HG03175 (cell line): ENCODE data around the gene RDH5.

Experiments used
- ATAC-seq: cut with Tn5 transposase; IDR thresholded peaks from one replicate; pipeline ENCODE4 v1.9.1; 2021; ENCODE audit warnings: mild to moderate bottlenecking, moderate library complexity; ENCODE audit not compliant: unreplicated experiment

The RDH5 gene

GRCh38 chr12:55695349-55695748 is 24.8 kb upstream of the RDH5 start:
- no peak for ATAC-seq

GRCh38 chr12:55696141-55696540 is 24.1 kb upstream of the RDH5 start:
- no peak for ATAC-seq

- no peak for ATAC-seq
Observed at GRCh38 chr12:55696796-55697462, 23.3 kb upstream of the RDH5 start.

DNA sequence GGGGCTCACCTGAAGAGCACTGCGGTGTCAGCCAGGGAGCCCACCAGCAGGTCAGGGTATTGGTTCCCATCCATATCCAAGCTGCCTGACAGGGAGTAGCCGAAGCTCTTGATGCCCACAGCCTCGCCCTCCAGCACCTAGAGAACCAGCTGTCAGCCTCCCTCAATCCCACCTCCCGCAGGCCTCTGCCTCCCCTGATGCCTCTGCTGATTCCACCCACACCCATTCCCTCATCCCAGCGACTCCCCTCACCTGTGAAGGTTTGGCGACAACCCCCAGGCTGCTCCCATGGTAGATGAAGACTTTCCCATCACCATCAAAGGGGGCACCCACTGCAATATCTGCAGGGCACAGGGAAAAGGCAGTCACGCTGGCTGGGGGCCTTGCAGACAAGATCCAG is 22.5 kb upstream of the RDH5 start:
- no peak for ATAC-seq

DNA sequence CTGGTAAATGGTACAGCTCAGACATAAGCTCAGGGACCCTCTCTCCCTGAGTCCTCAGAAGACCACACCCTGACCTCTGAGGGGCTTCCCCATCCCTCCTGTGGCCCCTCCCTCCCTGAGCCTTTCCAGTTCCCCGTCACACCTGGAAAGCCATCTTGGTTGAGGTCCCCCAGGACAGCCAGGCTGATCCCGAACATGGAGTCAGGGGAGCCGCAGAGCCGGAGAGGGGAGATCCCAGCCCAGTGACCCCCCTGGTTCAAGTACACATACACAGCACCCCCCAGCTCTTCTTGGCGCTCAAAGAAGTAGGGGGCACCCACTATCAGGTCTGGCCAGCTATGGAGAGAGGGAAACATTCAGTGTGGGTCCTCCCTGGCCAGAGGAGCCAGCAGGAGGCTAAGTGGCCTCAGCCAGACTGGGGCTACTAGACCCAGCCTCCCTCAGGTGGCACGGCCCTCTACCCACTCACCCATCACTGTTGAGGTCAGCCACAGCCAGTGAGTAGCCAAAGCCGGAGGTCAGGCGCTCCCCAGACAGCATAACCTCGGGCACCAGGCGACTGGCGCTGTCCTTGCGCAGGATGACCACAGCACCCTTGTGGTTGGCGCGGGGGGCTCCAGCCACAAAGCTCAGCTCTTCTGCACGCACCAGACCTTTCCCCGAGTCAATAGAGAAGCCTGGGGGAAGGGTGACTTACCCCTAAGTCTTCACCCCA is 21.8 kb upstream of the RDH5 start:
- no peak for ATAC-seq

GRCh38 chr12:55698965-55699364 is 21.2 kb upstream of the RDH5 start:
- no peak for ATAC-seq

DNA sequence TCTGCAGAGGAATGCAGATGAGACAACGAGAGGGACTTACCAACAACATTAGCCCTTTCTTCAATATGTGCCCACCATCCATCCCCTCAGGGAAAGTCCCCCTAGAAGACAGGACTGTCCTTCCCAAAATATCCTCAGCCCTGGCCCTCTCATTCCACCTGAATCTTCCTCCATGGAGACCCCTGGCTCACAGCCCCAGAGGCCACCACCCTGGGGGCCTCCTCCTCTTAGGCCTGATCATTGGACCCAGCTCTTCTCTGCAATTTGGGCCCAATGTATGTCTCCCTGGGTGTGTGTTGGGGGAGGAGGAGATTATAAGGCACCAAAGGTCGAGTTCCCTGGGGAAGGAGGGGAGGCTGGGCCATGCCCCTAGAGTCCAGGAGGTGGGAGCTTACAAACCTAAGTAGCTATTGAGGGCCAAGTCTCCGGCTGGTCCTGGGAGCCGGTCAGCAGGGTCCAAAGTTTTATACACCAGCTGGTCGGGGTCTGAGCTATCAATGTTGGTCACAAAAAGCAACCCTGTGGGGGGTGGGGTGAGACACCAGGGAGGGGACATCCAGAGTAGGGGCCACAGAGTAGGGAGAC is 20.6 kb upstream of the RDH5 start:
- no peak for ATAC-seq

- no peak for ATAC-seq
Observed at GRCh38 chr12:55700255-55701018, 19.8 kb upstream of the RDH5 start.

DNA sequence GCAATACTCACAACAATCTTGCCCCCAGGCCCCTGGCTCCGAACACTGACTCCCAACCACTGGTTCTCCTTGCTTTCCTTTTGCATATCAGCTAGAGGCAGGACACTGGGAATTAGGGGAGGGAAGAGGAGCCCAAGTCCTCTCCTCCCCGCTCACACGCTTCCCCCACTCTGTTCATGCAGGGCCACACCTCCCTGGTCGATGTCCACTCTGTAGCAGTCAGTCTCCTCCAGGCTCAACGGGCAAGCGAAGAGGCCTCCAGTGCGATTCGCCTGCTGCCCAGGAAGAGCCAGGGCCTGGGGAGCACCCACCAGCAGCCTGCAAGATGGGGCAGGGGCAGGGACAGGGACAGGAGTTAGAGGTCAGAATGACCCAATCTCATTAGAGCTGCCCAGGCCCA is 17.3 kb upstream of the RDH5 start:
- no peak for ATAC-seq

- no peak for ATAC-seq
Observed at GRCh38 chr12:55703288-55703687, 16.9 kb upstream of the RDH5 start.

DNA sequence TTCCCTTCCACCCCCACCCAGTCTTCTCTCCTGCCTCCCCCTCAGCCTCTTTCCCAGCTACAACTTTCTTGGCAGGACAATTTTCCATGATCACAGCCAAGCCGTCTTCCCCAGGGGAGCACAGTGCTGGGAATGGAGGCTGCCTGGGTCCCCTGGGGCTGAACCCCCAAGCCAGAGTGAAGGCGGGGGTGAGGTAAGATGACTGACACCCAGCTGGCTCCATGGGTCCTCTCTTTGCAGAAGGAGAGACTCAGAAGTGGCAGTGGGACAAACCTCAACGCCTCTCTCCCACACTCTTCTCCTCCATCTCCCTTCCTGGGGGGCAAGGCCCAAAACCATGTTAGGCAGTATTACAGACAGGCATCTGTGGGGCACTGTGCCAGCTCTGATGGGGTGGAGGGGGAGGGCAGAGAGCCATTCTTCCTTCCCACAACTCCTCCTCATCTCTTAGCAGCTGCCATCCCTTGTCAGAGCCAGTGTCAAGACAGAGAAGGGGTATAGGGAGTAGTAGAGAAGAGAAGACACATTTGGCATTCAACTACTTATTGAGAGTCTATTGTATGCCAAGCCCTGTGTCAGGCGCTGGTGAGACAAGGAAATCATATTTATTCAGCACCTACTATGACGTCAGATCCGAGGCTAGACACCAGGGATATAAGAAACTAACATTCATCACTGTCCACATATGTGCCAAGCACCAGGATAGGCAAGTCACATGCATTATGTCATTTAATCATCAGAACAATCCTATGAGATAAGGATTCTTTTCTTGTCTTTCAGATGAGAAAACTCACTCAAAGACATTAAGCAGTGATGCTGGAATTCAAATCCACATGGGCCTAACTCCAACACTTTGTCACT is 16.1 kb upstream of the RDH5 start:
- ATAC-seq, result no peak

DNA sequence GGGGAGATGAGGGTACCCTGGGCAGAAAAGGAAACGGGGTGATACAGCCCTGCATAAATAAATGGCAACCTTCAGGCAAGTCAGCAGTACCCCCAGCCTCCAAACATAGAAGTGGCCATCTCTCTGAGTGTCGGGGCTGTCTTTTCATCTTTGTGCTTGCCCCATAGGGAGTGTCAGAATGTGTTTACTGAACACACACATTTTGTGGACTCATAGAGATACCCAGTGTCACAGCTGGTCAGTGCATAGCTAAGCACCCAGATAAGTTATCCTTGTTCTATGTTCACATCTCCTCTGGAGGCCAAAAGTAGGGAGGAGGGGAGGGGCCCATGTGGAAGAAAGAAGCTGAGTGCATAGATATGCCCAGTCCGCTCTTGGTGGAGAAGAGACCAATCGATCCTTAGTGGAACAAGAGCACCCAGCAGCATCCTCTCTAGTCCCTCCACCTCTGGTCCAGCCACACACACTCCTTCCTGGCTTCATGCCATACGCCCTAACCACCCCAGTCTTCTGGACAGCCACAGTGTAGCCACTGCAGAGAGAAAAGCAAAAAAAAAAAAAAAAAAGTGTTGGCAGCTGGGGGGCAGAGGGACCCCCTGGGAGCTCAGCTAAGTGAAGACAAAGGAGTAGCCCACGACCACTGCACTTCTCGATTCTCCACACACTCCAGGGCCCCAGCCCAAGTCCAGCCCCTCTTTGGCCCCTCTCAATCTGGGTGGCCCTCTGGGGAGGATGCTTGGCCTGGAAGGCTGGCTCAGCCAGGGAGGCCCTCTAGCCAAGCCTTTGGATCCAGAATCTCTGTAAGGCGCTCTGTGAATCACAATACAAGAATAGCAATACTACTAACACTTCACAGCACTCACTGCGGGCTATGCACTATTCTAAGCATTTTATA is 15.1 kb upstream of the RDH5 start:
- no peak for ATAC-seq

GRCh38 chr12:55705782-55706402 is 14.3 kb upstream of the RDH5 start:
- ATAC-seq, result no peak

DNA sequence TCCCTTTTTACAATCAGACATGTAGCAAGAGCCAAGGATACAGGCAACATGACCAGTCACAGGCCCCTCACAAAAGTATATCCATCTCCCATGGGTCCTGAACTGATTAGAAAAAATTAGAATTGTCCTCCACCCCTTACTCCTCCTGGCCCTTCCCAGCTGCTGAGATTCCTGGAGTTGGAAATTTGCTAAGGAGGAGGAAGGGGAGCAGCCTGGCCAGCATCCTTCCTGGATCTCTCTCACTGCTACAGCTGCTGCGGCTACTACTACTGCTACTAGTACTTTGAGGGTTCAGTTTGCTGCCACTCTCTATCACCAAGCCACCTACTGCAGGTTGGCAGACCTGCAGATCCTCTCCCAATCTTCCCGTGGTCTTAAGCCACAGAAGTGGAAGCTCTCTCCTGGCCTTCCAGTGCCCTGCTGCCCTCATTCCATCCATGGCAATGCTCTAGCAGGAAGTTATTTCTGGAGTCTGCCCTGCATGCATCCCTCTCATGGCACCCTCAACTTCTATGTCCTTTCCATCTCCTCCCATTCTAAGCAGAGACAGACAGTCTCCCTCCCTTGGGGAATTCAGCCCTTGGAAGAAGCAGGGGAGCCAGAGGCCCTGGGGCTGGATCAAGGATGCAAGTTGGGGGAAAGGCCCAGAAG is 13.5 kb upstream of the RDH5 start:
- no peak for ATAC-seq

DNA sequence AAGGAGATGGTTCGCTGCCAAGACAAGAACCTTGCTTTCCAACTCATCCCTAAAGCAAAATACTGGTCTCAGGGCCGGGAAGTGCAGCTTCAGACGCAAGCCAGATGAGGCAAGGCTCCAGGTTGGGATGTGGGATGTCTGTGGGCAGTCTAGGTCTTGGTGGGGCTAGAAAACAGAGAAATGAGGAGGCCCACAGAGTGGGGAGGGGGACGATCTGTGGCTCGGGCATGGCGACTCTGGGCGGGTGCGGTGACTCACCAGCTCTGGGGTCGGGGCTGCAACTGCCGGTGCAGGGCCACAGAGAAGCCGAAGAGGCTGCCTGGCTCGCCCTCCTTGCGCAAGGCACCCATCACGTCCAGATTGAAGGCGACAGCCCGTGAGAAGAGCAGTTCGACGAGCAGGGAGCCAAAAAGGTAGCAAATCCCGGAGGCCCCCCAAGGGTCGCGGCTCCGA is 12.9 kb upstream of the RDH5 start:
- no peak for ATAC-seq

- peak; percentile 54 for ATAC-seq
Observed at GRCh38 chr12:55707841-55708694, 12.1 kb upstream of the RDH5 start, which contains the start of gene ITGA7. TSS of gene ITGA7 (minus strand) at chr12:55707904. CDS start at chr12:55707682, 222 bp downstream.

GRCh38 chr12:55708695-55709233 is 11.4 kb upstream of the RDH5 start:
- no peak for ATAC-seq
